Measurements from ENCODE around the gene OAT. TPM values are rescaled to one million over a fixed set of nuclear protein-coding genes. Genes with fewer than 3 reads are reported as not detected.

The OAT gene
- total RNA-seq, 1 experiment from 2014 or later, result 25.2 TPM

DNA sequence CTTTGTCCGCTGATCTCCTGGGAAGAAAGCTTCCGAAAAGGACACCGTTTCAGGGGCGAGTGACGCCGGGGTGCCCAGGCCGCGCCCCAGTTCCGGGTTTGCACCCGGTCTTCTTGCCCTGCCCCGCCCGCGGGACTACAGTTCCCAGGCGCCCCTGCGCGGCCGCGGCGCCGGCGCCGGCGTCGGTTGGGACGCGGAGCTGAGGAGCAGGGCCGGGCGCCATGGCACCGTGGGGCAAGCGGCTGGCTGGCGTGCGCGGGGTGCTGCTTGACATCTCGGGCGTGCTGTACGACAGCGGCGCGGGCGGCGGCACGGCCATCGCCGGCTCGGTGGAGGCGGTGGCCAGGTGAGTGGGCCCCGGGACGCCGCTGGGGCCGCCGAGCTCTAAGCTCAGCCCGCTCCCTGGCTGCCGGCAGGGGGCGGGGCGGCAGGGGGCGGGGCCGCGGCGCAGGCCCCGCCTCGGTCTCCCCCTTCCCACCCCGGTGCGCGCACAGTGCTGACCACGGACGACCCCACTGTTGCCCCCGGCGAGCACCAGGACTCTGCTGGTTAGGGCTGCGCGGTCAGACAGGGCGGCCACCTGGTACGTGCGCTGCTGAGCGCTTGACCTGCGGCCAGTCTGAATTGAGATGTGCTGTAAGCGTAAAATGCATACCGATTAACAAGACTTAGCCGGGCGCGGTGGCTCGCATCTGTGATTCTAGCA, 43.1 kb upstream of the OAT start, which contains the start of gene LHPP:
Gene LHPP, plus strand, starts transcription at position 182 of the 706 bp plus-strand sequence. Its CDS starts 40 bp downstream, at position 222.
- peak; percentile 92 for DNase-seq (ENCODE audit: low spot score)
- TF ChIP-seq, protein P1, sequence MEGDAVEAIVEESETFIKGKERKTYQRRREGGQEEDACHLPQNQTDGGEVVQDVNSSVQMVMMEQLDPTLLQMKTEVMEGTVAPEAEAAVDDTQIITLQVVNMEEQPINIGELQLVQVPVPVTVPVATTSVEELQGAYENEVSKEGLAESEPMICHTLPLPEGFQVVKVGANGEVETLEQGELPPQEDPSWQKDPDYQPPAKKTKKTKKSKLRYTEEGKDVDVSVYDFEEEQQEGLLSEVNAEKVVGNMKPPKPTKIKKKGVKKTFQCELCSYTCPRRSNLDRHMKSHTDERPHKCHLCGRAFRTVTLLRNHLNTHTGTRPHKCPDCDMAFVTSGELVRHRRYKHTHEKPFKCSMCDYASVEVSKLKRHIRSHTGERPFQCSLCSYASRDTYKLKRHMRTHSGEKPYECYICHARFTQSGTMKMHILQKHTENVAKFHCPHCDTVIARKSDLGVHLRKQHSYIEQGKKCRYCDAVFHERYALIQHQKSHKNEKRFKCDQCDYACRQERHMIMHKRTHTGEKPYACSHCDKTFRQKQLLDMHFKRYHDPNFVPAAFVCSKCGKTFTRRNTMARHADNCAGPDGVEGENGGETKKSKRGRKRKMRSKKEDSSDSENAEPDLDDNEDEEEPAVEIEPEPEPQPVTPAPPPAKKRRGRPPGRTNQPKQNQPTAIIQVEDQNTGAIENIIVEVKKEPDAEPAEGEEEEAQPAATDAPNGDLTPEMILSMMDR (conservative IDR thresholded peaks at IDR 0.05; ENCODE audit: low read depth, low read length), result no peak
- TF ChIP-seq EZH2 (IDR thresholded peaks at IDR 0.05; ENCODE audit: borderline replicate concordance, low read depth, low read length, poor library complexity, severe bottlenecking), result no peak
- intact Hi-C loops (cut with micrococcal nuclease; ENCODE audit: unreplicated experiment), result no loop called here
- ChIA-PET POLR2A (ENCODE audit: low non-redundant PET) (interaction anchor here (0.6 to 0.8 kb wide), 3 partner anchors 43 to 146 kb away, joined by 3 read pairs; no protein-coding TSS in a partner anchor), CTCF (interaction anchor here (0.8 kb wide), 1 partner anchor 281 kb away, joined by 3 read pairs; no protein-coding TSS in a partner anchor)
- H3K27me3 ChIP-seq (replicated peaks; ENCODE audit: insufficient read depth, low read depth, low read length, poor library complexity), result peaks cover 1% of the 10 kb centered on the region
- peak within 1 kb of the TSS; percentile 79 for H3K4me3 ChIP-seq (ENCODE audit: low read depth, low read length, poor library complexity, severe bottlenecking)
- H3K4me1 ChIP-seq (ENCODE audit: insufficient read depth, low read length, poor library complexity, severe bottlenecking), result no peaks in the 10 kb centered on the region
- no TSS peak for BruUV-seq (replicated peaks)
- H3K27ac ChIP-seq (ENCODE audit: low read depth, low read length, poor library complexity, severe bottlenecking), result peak within 1 kb of the TSS; percentile 71
- no peaks in the 10 kb centered on the region for H3K36me3 ChIP-seq (ENCODE audit: insufficient read depth, low read length, poor library complexity, severe bottlenecking)
- H3K9me3 ChIP-seq (ENCODE audit: low read depth, low read length, poor library complexity, severe bottlenecking), result no peaks in the 10 kb centered on the region

GRCh38 chr10:124460144-124460543, 41.4 kb upstream of the OAT start:
- no peak for DNase-seq (ENCODE audit: low spot score)
- POLR2A ChIA-PET (ENCODE audit: low non-redundant PET), result no interaction called here
- BruUV-seq (replicated peaks), result no TSS peak
- H3K27ac ChIP-seq (ENCODE audit: low read depth, low read length, poor library complexity, severe bottlenecking), result no peak overlapping the region
- CTCF ChIA-PET, result no interaction called here
- H3K36me3 ChIP-seq (ENCODE audit: insufficient read depth, low read length, poor library complexity, severe bottlenecking), result no peaks in the 10 kb centered on the region
- no peaks in the 10 kb centered on the region for H3K4me1 ChIP-seq (ENCODE audit: insufficient read depth, low read length, poor library complexity, severe bottlenecking)
- no peak overlapping the region for H3K4me3 ChIP-seq (ENCODE audit: low read depth, low read length, poor library complexity, severe bottlenecking)
- peaks cover 15% of the 10 kb centered on the region for H3K27me3 ChIP-seq (replicated peaks; ENCODE audit: insufficient read depth, low read depth, low read length, poor library complexity)
- intact Hi-C loops (cut with micrococcal nuclease; ENCODE audit: unreplicated experiment), result no loop called here
- no peaks in the 10 kb centered on the region for H3K9me3 ChIP-seq (ENCODE audit: low read depth, low read length, poor library complexity, severe bottlenecking)
- no peak for TF ChIP-seq EZH2 (IDR thresholded peaks at IDR 0.05; ENCODE audit: borderline replicate concordance, low read depth, low read length, poor library complexity, severe bottlenecking)
- TF ChIP-seq, protein P1 (conservative IDR thresholded peaks at IDR 0.05; ENCODE audit: low read depth, low read length), result no peak

DNA sequence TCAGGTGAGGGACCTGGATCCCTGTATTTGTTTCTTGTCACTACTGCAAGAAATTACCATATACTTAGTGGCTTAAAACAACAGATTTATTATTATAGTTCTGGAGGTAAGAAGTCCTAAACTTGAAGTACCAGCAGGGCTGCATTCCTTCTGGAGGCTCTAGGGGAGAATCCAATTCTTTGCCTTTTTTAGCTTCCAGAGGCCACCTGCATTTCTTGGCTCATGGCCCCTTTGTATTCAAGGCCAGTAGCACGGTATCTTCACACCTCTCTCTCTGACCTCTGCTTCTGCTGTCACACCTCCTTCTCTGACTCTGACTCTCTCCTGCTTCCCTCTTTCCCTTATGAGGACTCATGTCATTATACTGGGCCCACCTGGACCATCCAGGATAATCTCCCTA, 40.7 kb upstream of the OAT start:
- H3K36me3 ChIP-seq (ENCODE audit: insufficient read depth, low read length, poor library complexity, severe bottlenecking), result no peaks in the 10 kb centered on the region
- H3K9me3 ChIP-seq (ENCODE audit: low read depth, low read length, poor library complexity, severe bottlenecking), result no peaks in the 10 kb centered on the region
- H3K4me1 ChIP-seq (ENCODE audit: insufficient read depth, low read length, poor library complexity, severe bottlenecking), result no peaks in the 10 kb centered on the region
- CTCF ChIA-PET, result no interaction called here
- BruUV-seq (replicated peaks), result no TSS peak
- no peak overlapping the region for H3K27ac ChIP-seq (ENCODE audit: low read depth, low read length, poor library complexity, severe bottlenecking)
- intact Hi-C loops (cut with micrococcal nuclease; ENCODE audit: unreplicated experiment), result no loop called here
- TF ChIP-seq, protein P1 (conservative IDR thresholded peaks at IDR 0.05; ENCODE audit: low read depth, low read length), result no peak
- no peak for TF ChIP-seq EZH2 (IDR thresholded peaks at IDR 0.05; ENCODE audit: borderline replicate concordance, low read depth, low read length, poor library complexity, severe bottlenecking)
- DNase-seq (ENCODE audit: low spot score), result no peak
- peaks cover 21% of the 10 kb centered on the region for H3K27me3 ChIP-seq (replicated peaks; ENCODE audit: insufficient read depth, low read depth, low read length, poor library complexity)
- POLR2A ChIA-PET (ENCODE audit: low non-redundant PET), result no interaction called here
- no peak overlapping the region for H3K4me3 ChIP-seq (ENCODE audit: low read depth, low read length, poor library complexity, severe bottlenecking)
